GM21360 (cell line): Measurements from ENCODE around the gene MYO18B.

Experiments
- ATAC-seq: cut with Tn5 transposase; IDR thresholded peaks from one replicate; pipeline ENCODE4 v1.9.1; 2021; ENCODE audit warnings: mild to moderate bottlenecking, moderate library complexity; ENCODE audit not compliant: unreplicated experiment

MYO18B gene

DNA sequence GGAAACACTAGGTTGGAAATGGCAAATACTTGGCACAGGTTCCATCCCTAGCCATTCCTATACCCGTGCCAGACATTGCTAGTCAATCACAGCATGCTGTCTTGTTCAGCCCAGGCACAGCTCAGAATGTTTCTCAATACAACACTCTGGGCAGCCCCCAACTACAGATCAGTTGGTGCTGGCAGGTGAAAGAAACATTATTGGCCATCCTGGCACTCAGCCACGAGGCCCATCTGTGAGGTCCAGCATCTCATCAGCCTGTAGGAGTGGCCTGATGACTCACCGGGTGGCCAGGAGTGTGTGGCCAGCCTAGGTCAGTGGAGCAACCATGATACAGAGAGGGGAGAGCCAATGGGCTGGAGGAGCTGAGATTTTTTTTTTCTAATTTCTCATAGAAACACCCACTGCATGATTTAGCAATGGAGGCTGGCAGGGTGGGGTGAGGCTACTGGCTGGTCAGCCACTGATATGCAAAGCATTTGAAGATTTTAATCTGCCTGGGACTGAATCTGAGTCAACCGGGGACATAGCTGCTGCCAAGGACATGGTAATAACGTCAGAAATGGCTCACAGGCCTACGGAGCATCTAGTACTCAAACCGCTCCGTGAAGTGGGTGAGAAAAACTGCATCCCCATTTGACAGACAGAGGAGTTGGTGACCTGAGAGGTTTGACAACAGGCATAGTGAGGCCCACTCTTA lies 5.4 kb downstream of the MYO18B start:
- no peak for ATAC-seq

GRCh38 chr22:25748140-25748539 lies 6.2 kb downstream of the MYO18B start:
- ATAC-seq = no peak

DNA sequence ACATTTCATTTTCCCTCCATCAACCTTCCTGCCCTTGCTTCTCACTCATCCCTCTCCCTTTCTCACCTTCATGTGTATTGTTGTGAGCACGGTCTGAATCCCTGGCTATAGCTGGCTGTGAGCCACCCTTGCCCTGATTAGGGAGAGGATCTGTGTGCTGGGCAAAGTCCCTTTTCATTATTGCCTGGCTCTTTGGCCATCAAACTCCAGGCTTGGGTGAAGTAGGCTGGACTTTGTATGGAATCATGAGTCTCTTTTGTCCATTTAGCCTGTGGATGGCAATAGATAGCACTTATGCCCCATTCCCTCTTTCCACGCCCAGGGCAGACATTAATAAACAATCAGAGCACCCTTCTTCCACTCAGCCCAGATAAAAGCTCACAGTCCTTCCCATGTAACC lies 6.7 kb downstream of the MYO18B start:
- no peak for ATAC-seq

GRCh38 chr22:25749420-25750169 lies 7.6 kb downstream of the MYO18B start:
- no peak for ATAC-seq

GRCh38 chr22:25750569-25751173 lies 8.7 kb downstream of the MYO18B start:
- no peak for ATAC-seq

DNA sequence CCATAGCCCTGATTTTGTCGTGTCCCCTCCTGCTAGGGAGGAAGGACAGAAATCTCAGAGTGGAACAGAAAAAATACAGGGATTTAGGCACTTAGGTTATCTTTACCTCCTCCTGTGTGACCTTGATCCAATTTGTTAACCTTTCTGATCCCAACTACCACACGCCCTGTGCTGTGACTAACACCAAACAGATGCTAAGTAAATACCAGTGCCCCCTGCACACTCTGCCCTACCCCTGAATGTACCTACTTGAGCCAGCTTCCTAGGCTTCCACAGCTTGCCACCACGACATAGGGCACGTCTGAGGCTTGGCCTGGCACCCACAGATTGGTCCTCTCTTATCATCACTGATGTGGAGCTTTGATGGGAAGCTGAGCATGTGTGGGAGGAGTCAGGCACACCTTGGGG lies 9.2 kb downstream of the MYO18B start:
- no peak for ATAC-seq

DNA sequence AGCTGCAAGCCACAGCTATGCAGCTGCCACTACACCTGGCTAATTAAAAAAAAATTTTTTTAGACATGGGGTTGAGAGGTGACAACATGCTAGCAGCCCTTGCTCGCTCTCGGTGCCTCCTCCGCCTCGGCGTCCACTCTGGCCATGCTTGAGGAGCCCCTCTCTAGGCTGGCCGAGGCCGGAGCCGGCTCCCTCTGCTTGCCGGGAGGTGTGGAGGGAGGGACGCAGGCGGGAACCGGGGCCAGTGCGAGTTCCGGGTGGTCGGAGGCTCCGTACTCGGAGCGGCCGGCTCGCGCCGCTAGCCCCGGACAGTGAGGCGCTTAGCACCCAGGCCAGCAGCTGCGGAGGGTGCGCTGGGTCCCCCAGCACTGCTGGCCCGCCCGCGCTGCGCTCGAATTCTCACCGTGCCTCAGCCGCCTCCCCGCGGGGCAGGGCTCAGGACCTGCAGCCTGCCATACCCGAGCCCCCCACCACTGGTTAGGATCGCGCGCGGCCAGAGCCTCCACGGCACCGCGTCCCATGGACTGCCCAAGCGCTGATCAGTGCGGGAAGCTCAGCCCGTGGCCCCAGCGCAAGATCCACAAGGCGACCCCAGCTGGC lies 10.7 kb downstream of the MYO18B start:
- no peak for ATAC-seq

- no peak for ATAC-seq
These were observed 11.3 kb downstream of the MYO18B start for GRCh38 chr22:25753252-25753651.

DNA sequence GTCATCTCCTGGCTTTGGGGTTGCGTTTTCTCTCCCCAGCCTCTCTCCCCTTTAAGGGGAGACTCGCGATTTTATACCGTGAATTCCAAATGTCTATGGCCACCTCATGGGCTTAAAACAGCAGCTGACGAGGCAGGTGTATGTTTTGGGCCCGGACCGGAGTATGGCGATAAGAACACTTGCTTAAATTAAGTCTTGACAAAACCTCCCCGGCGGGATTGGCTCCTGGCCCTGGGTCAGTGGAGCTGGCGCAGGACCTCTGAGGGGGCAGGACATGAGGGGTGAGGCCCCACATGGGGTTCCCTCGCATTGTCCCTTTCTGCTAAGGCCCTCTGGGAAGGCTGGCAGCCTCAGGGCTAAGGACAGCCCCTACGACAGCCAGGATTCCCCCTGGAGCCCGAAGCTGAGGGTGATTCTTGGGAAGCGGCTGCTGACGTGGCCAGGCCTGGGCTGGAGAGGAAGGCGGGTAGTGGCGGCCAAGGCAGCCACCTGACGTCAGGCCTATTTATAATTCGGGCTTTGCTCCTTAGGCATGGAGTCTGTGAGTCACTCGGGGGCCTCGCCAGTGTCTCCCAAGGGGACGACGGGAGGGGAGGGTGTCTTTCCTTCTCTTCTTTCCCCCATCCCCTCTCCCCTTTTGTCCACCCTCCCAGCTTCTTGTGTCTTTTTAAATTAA lies 12.7 kb downstream of the MYO18B start:
- no peak for ATAC-seq

GRCh38 chr22:25757686-25758085 lies 15.7 kb downstream of the MYO18B start:
- ATAC-seq = no peak

DNA sequence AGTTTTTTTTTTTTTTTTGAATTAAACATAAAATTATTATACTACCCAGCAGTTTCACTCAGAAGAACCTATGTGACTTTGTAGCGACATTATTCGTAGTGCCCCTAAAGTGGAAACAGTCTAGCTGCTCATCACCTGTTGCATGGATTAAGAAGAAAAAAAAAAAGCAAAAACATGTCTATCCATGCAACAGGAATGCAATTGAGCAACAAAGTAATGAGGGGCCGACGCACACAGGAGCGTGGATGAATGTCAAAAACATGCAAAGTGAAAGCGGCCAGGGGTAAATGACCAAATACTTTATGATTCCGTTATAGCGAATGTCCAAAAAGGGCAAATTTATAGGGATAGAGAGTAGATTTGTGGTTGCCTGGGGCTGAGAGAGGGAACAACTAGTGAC lies 16.3 kb downstream of the MYO18B start:
- ATAC-seq = no peak

GRCh38 chr22:25759825-25760231 lies 17.8 kb downstream of the MYO18B start:
- ATAC-seq = no peak

DNA sequence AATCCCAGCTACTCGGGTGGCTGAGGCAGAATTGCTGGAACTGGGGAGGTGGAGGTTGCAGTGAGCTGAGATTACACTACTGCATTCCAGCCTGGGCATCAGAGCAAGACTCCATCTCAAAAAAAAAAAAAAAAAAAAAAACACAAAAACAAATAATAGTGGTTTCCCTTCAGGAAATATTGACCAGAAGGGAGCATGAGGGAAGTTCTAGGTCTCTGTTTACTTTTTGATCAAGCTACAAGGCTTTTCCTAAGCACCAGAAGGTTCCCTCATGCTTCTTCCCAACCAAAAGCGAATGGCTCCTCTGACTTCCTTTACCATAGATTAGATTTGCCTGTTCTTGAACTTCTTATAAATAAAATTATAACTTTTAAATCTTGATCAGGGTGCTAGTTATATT lies 18.3 kb downstream of the MYO18B start:
- no peak for ATAC-seq

GRCh38 chr22:25760848-25761595 lies 19.0 kb downstream of the MYO18B start:
- no peak for ATAC-seq

- no peak for ATAC-seq
These were observed 20.2 kb downstream of the MYO18B start for GRCh38 chr22:25762147-25762546.

DNA sequence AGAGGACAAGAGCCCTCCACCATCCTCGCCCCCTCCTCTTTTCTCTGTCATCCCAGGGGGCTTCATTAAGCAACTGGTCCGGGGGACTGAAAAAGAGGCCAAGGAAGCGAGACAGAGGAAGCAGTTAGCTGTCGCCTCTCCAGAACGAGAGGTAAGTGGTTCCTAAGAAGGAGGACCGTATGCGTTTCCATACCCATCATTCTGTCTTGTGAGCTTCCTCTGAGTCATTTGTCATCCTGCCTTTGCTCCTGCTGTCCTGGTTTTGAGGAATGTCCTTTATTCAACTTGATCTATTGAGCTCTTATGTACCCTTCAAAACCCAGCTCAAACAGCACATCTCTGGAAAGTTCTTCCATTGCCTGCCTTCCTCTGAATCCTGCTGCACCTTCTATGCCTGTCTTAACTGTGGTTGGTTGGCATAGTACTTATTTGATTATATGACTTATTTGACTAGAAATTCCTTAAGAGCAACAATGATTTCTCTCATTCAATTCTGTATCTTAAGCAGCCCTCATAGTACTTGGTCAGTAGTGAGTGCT lies 21.3 kb downstream of the MYO18B start:
- no peak for ATAC-seq

GRCh38 chr22:25764270-25765015 lies 22.5 kb downstream of the MYO18B start:
- no peak for ATAC-seq

- ATAC-seq = no peak
These were observed 23.0 kb downstream of the MYO18B start for GRCh38 chr22:25765016-25765367.

DNA sequence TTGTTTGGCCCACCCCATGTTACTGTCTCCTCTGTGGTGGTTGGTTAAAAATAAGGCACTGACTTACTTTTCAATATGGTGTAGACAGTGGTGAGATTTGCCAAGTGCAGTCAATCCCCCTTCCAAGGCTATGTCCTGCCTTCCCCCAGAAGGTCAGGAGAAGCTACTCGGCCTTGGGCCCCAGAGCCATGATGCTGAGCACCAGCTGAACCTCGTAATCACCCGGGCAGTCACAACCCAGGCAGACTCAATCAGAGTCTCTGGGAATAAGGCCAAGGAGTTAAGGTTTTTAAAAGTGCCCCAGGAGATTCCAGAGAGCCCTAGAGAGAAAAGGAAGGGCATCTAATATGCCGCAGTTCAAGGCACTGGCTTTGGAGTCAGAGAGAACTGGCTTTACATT lies 23.8 kb downstream of the MYO18B start:
- no peak for ATAC-seq

- no peak for ATAC-seq
These were observed 24.4 kb downstream of the MYO18B start for GRCh38 chr22:25766418-25766817.
